BE2C (cell line): ENCODE data around the gene EPB41L5.

Experiments
- DNase-seq: peaks from one replicate; pipeline ENCODE4 v3.0.0-alpha.2; 2020
- H3K27me3 ChIP-seq: fragments of 250-450 bp; sonication (Bioruptor Pico); 2 replicates; pipeline ENCODE4 v1.5.1; 2020; ENCODE audit warnings: mild to moderate bottlenecking
- H3K36me3 ChIP-seq: fragments of 250-450 bp; sonication (Bioruptor Pico); 2 replicates; pipeline ENCODE4 v1.5.1; 2020; ENCODE audit warnings: mild to moderate bottlenecking
- H3K4me1 ChIP-seq: fragments of 250-450 bp; sonication (Bioruptor Pico); 2 replicates; pipeline ENCODE4 v1.5.1; 2020
- H3K4me3 ChIP-seq: 2 replicates; pipeline ENCODE4 v1.5.1; 2011; ENCODE audit warnings: low read depth, low read length
- H3K9me3 ChIP-seq: fragments of 250-450 bp; sonication (Bioruptor Pico); 2 replicates; pipeline ENCODE4 v1.5.1; 2020
- CTCF ChIP-seq: IDR thresholded peaks from 2 replicates; pipeline ENCODE4 v1.5.1; 2012; ENCODE audit warnings: mild to moderate bottlenecking, low read depth, low read length

The EPB41L5 gene

DNA sequence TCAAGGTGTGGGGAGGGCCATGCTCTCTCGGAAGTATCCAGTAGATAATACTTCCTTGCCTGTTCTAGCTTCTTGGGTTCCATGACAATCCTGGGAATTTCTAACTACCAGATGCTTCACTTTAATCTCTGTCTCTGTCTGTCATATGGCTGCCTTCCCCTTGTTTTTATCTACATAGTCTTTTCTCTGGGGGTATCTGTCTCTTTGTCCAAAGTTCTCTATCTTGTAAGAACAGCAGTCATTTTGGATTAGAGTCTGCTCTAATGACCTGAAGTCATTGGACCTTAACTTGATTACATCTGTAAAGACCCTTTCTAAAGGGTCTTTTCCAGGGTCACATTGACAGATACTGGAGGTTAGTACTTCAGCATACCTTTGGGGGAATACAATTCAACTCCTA lies 11.4 kb upstream of the EPB41L5 start:
- no peaks in the 10 kb centered on the region for H3K4me1 ChIP-seq
- DNase-seq: no peak
- no peak for TF ChIP-seq CTCF
- H3K36me3 ChIP-seq: no peaks in the 10 kb centered on the region
- H3K9me3 ChIP-seq: no peaks in the 10 kb centered on the region
- H3K4me3 ChIP-seq: no peak overlapping the region
- no peaks in the 10 kb centered on the region for H3K27me3 ChIP-seq

- no peak overlapping the region for H3K4me3 ChIP-seq
- H3K36me3 ChIP-seq: no peaks in the 10 kb centered on the region
- TF ChIP-seq CTCF: no peak
- DNase-seq: no peak
- no peaks in the 10 kb centered on the region for H3K27me3 ChIP-seq
- no peaks in the 10 kb centered on the region for H3K9me3 ChIP-seq
- H3K4me1 ChIP-seq: no peaks in the 10 kb centered on the region
These were observed 8.6 kb upstream of the EPB41L5 start for GRCh38 chr2:120004254-120004653.

- Histone ChIP-seq H3K9me3 (no peaks in the 10 kb centered on the region), H3K4me1 (no peaks in the 10 kb centered on the region), H3K36me3 (no peaks in the 10 kb centered on the region), H3K27me3 (no peaks in the 10 kb centered on the region), H3K4me3 (no peak overlapping the region)
- TF ChIP-seq CTCF: no peak
- DNase-seq: no peak
These were observed 6.9 kb upstream of the EPB41L5 start for GRCh38 chr2:120005834-120006521.

- no peaks in the 10 kb centered on the region for H3K9me3 ChIP-seq
- H3K4me1 ChIP-seq: no peaks in the 10 kb centered on the region
- H3K27me3 ChIP-seq: no peaks in the 10 kb centered on the region
- DNase-seq: no peak
- no peak for TF ChIP-seq CTCF
- H3K4me3 ChIP-seq: no peak overlapping the region
- H3K36me3 ChIP-seq: no peaks in the 10 kb centered on the region
These were observed 5.0 kb upstream of the EPB41L5 start for GRCh38 chr2:120007851-120008250.

- H3K36me3 ChIP-seq: no peaks in the 10 kb centered on the region
- no peak for TF ChIP-seq CTCF
- H3K4me3 ChIP-seq: peak overlapping the region; percentile 46
- no peaks in the 10 kb centered on the region for H3K9me3 ChIP-seq
- no peaks in the 10 kb centered on the region for H3K4me1 ChIP-seq
- no peak for DNase-seq
- H3K27me3 ChIP-seq: no peaks in the 10 kb centered on the region
These were observed 514 bp upstream of the EPB41L5 start for GRCh38 chr2:120012363-120012762.

GRCh38 chr2:120013597-120014223 lies 833 bp downstream of the EPB41L5 start:
- no peaks in the 10 kb centered on the region for H3K9me3 ChIP-seq
- peak; percentile 24 for DNase-seq
- H3K4me1 ChIP-seq: no peaks in the 10 kb centered on the region
- H3K4me3 ChIP-seq: peak overlapping the region; percentile 74
- no peaks in the 10 kb centered on the region for H3K27me3 ChIP-seq
- TF ChIP-seq CTCF: no peak
- H3K36me3 ChIP-seq: no peaks in the 10 kb centered on the region
